HCT116 (cell line): ENCODE data around the gene RNF7. TPM values are rescaled to one million over a fixed set of nuclear protein-coding genes. Genes with fewer than 3 reads are reported as not detected.
A peak's percentile ranks its signal among the peaks of the same experiment; 100 is the strongest.

Experiments
- ATAC-seq: fragments of 200-7000 bp; cut with Tn5 transposase; 2 replicates; pipeline ENCODE4 v1.9.1; 2020; ENCODE audit warnings: mild to moderate bottlenecking, moderate library complexity
- Bru-seq: library from RNA; stranded (reverse); fragments of 400-500 nt; gene quantifications from one replicate; lab custom pipeline; 2021; lab: Mats Ljungman, UMichigan
- BruChase-seq, 2 experiments: library from RNA; stranded (reverse); fragments of 400-500 nt; gene quantifications; one replicate each; lab custom pipeline; 2021; lab: Mats Ljungman, UMichigan
- BruUV-seq: library from RNA; stranded (reverse); fragments of 400-500 nt; replicated peaks from 2 replicates; lab custom pipeline; 2021; lab: Mats Ljungman, UMichigan
- CTCF ChIA-PET: fragments of 300-600 bp; sonication (Branson Sonifier 250); formaldehyde crosslinking; loops from one replicate; lab custom pipeline; 2021; ENCODE audit warnings: antibody characterized with exemption; lab: Charles Lee
- POLR2A ChIA-PET: fragments of 300-600, 350-600 bp; sonication (Branson Sonifier 250); formaldehyde crosslinking; loops from one replicate; lab custom pipeline; 2021; ENCODE audit warnings: antibody characterized with exemption; lab: Charles Lee
- RAD21 ChIA-PET, 2 experiments: fragments of 300-600 bp; sonication (Branson Sonifier 250); formaldehyde crosslinking; loops; one replicate each; lab custom pipeline; 2023; ENCODE audit warnings: low total read pairs in 2 of 2; ENCODE audit not compliant: uncharacterized antibody in 2 of 2, unreplicated experiment in 2 of 2, low non-redundant PET in 1 of 2; lab: Charles Lee
- DNase-seq: peaks from one replicate; pipeline ENCODE4 v3.0.0-alpha.2; 2010; ENCODE audit warnings: low read depth, low spot score
- H2AFZ ChIP-seq: fragments of 200-600 bp; shearing (Covaris generic), sonication (generic); 2 replicates; pipeline ENCODE4 v1.6.1; 2017; ENCODE audit warnings: low read depth, mixed run types, mixed read lengths, antibody characterized with exemption, low read length; ENCODE audit not compliant: poor library complexity, severe bottlenecking
- H3K27ac ChIP-seq: 2 replicates; pipeline ENCODE4 v1.5.1; 2012; ENCODE audit warnings: low read depth, low read length
- H3K27me3 ChIP-seq: fragments of 200-600 bp; sonication (generic); 2 replicates; pipeline ENCODE4 v1.6.1; 2016; ENCODE audit warnings: mixed run types, low read length, mixed read lengths; ENCODE audit not compliant: insufficient read depth
- H3K36me3 ChIP-seq, 2 experiments: fragments of 200-500 bp in 1 of 2; fragments of 200-600 bp in 1 of 2; sonication (Bioruptor generic) in 1 of 2; sonication (generic) in 1 of 2; 2 replicates each; pipeline versions ENCODE4 v1.5.1 to v1.6.1; 2014 to 2016; ENCODE audit warnings: low read length in 2 of 2, inconsistent platforms in 1 of 2, mixed read lengths in 1 of 2, mixed run types in 1 of 2; ENCODE audit not compliant: insufficient read depth in 2 of 2, control insufficient read depth in 1 of 2
- H3K4me1 ChIP-seq, 2 experiments: fragments of 200-600 bp in 1 of 2; sonication (generic) in 1 of 2; 2 replicates each; pipeline versions ENCODE4 v1.5.1 to v1.6.1; 2012 to 2017; ENCODE audit warnings: low read length in 2 of 2, inconsistent platforms in 1 of 2, mild to moderate bottlenecking in 1 of 2, mixed read lengths in 1 of 2, mixed run types in 1 of 2, moderate library complexity in 1 of 2; ENCODE audit not compliant: insufficient read depth in 2 of 2, control insufficient read depth in 1 of 2
- H3K4me2 ChIP-seq: fragments of 200-600 bp; sonication (generic); 2 replicates; pipeline ENCODE4 v1.6.1; 2017; ENCODE audit warnings: mixed run types, low read length, mixed read lengths
- H3K4me3 ChIP-seq, 2 experiments: fragments of 200-600 bp in 1 of 2; sonication (generic) in 1 of 2; replicated peaks in 1 of 2; 2 replicates each; pipeline ENCODE4 v1.5.1; 2011 to 2016; ENCODE audit warnings: low read length in 2 of 2, control low read depth in 1 of 2, low read depth in 1 of 2, mild to moderate bottlenecking in 1 of 2, mixed read lengths in 1 of 2, mixed run types in 1 of 2
- H3K79me2 ChIP-seq: fragments of 200-600 bp; sonication (generic); 2 replicates; pipeline ENCODE4 v1.6.1; 2017; ENCODE audit warnings: mild to moderate bottlenecking, mixed run types, low read length, moderate library complexity, mixed read lengths; ENCODE audit not compliant: insufficient read depth
- H3K9ac ChIP-seq: fragments of 200-600 bp; sonication (generic); 2 replicates; pipeline ENCODE4 v1.6.1; 2016; ENCODE audit warnings: low read length, mixed read lengths
- H3K9me2 ChIP-seq: fragments of 200-600 bp; sonication (generic), shearing (Covaris generic); 2 replicates; pipeline ENCODE4 v1.6.1; 2017; ENCODE audit warnings: mixed run types, mild to moderate bottlenecking, moderate library complexity; ENCODE audit not compliant: insufficient read depth
- H3K9me3 ChIP-seq, 2 experiments: fragments of 200-500 bp in 1 of 2; fragments of 200-600 bp in 1 of 2; sonication (Bioruptor generic) in 1 of 2; sonication (generic) in 1 of 2; 2 replicates each; pipeline ENCODE4 v1.6.1; 2014 to 2017; ENCODE audit warnings: low read length in 2 of 2, mixed read lengths in 2 of 2, inconsistent platforms in 1 of 2, low read depth in 1 of 2, mild to moderate bottlenecking in 1 of 2, mixed run types in 1 of 2, moderate library complexity in 1 of 2; ENCODE audit not compliant: control insufficient read depth in 1 of 2, insufficient read depth in 1 of 2
- H4K20me1 ChIP-seq: fragments of 200-600 bp; sonication (generic), shearing (Covaris generic); 2 replicates; pipeline ENCODE4 v1.6.1; 2017; ENCODE audit warnings: mixed run types, mild to moderate bottlenecking, moderate library complexity; ENCODE audit not compliant: insufficient read depth
- CBX3 ChIP-seq: IDR thresholded peaks from 2 replicates; pipeline ENCODE4 v1.6.1; 2012; ENCODE audit warnings: low read depth
- CEBPB ChIP-seq: IDR thresholded peaks from 2 replicates; pipeline ENCODE4 v1.6.1; 2012; ENCODE audit warnings: low read depth
- CTCF ChIP-seq, 3 experiments: fragments of 200-600 bp in 1 of 3; sonication (generic) in 1 of 3; IDR thresholded peaks in 2 of 3; conservative IDR thresholded peaks in 1 of 3; 2 replicates each; pipeline ENCODE4 v1.5.1; 2012 to 2017; ENCODE audit warnings: low read depth in 2 of 3, low read length in 2 of 3, antibody characterized with exemption in 1 of 3, borderline replicate concordance in 1 of 3, control low read depth in 1 of 3, mild to moderate bottlenecking in 1 of 3, mixed read lengths in 1 of 3, mixed run types in 1 of 3, moderate library complexity in 1 of 3; ENCODE audit not compliant: insufficient read depth in 1 of 3
- EZH2 ChIP-seq: fragments of 200-600 bp; sonication (generic); IDR thresholded peaks from 2 replicates; pipeline ENCODE4 v1.6.1; 2017; ENCODE audit warnings: antibody characterized with exemption, mixed run types
- POLR2A ChIP-seq: IDR thresholded peaks from 2 replicates; pipeline ENCODE4 v1.7.0; 2011; ENCODE audit warnings: borderline replicate concordance; ENCODE audit not compliant: insufficient read depth, insufficient read length; ENCODE audit errors: extremely low read depth
- RAD21 ChIP-seq: IDR thresholded peaks from 2 replicates; pipeline ENCODE4 v1.6.1; 2012; ENCODE audit warnings: low read depth, mild to moderate bottlenecking
- REST ChIP-seq: IDR thresholded peaks from 2 replicates; pipeline ENCODE4 v1.6.1; 2012; ENCODE audit warnings: low read depth
- SIN3A ChIP-seq: IDR thresholded peaks from 2 replicates; pipeline ENCODE4 v1.6.1; 2012; ENCODE audit warnings: low read depth
- SP1 ChIP-seq: IDR thresholded peaks from 2 replicates; pipeline ENCODE4 v1.6.1; 2012; ENCODE audit warnings: low read depth
- SRF ChIP-seq: IDR thresholded peaks from 2 replicates; pipeline ENCODE4 v1.6.1; 2012; ENCODE audit warnings: low read depth
- ZFX ChIP-seq: fragments of 450-650 bp; IDR thresholded peaks from 2 replicates; pipeline ENCODE4 v1.6.1; 2017
- ZNF274 ChIP-seq: fragments of 200-500 bp; sonication (Bioruptor generic); IDR thresholded peaks from 2 replicates; pipeline ENCODE4 v1.6.1; 2014; ENCODE audit warnings: mild to moderate bottlenecking, low read depth, low read length, inconsistent platforms
- intact Hi-C: fragments of 100-400 bp; cut with micrococcal nuclease; formaldehyde crosslinking; loops from 2 replicates; pipeline ENCODE4 v1.10.0; 2022
- long read RNA-seq: library from polyadenylated mRNA; unstranded; transcript quantifications from one replicate; pipeline ENCODE4 v2.0.0, GENCODE V29; 2021; ENCODE audit not compliant: unreplicated experiment
- polyA plus RNA-seq: library from polyadenylated mRNA; unstranded; fragments of >200 nt; gene quantifications from 2 replicates; pipeline ENCODE4 v1.2.1, GENCODE V29; 2012; ENCODE audit warnings: missing spikeins
- total RNA-seq: library from RNA; stranded (reverse); gene quantifications from one replicate; pipeline ENCODE4 v1.2.1, GENCODE V29; 2021; ENCODE audit not compliant: unreplicated experiment
- TF ChIP-seq, protein P1 (sequence below): IDR thresholded peaks from 2 replicates; pipeline ENCODE4 v1.6.1; 2012
- TF ChIP-seq, protein P2 (sequence below): IDR thresholded peaks from 2 replicates; pipeline ENCODE4 v1.6.1; 2011; ENCODE audit warnings: mild to moderate bottlenecking, low read length, moderate library complexity; ENCODE audit not compliant: insufficient replicate concordance; ENCODE audit errors: extremely low read depth
- TF ChIP-seq, protein P3 (sequence below): IDR thresholded peaks from 2 replicates; pipeline ENCODE4 v1.6.1; 2012

RNF7 gene
- 82.3 TPM for total RNA-seq
- polyA plus RNA-seq, result 68.1 and 74.9 TPM in 2 replicates
- percentile 96 among the genes with signal in this experiment for Bru-seq, nascent RNA
- BruChase-seq, experiment 1, labeled RNA remaining after a 6-hour chase, result percentile 97 among the genes with signal in this experiment
- percentile 97 among the genes with signal in this experiment for BruChase-seq, experiment 2, labeled RNA remaining after a 2-hour chase
- long read RNA-seq, transcript RNF7-202 (3 exons, 805 nt), result minor isoform, 9 of 98 reads
- long read RNA-seq, transcript RNF7-205 (2 exons, 782 nt), result minor isoform, 7 of 98 reads
- long read RNA-seq, transcript RNF7-201 (3 exons, 2,763 nt), result major isoform, 76 of 98 reads
- long read RNA-seq, partial matches to known transcripts, result 0 of 98 reads
- long read RNA-seq, other reads (novel, unspliced or antisense), result 2 of 98 reads

DNA sequence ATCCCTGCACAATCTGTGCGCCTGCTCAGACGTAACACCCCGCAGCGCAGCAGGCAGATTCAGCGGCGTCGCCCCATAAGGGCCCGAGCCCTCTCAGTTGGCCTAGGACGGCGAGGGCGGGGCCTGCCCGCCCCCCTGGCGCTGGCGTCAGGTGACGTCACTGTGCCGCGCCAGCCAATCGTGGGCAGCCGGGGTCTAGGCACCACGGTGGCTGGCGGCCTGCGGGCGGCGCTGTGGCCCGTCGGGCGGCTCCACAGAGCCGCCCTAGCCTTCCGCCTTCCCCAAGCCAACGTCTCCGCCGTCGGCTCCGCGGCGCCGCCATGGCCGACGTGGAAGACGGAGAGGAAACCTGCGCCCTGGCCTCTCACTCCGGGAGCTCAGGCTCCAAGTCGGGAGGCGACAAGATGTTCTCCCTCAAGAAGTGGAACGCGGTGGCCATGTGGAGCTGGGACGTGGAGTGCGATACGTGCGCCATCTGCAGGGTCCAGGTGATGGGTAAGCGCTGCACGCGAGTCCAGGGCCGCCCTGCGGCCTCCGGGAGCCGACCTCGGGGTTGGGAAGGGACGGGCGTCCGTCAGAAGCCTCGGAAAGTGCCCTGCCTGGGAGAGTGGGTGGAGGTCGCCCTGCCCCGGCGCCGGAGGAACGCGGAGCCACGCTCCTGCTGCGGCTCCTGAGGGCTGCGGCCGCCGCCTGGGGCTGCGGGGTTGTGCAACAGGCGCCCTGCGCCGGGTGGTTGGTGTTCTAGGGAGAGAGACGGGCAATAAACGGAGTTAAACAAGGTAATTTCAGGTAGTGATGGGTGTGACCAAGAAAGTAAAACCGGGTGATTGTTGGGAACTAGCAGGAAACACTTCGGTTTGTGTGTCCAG, at the start of gene RNF7:
Gene RNF7, plus strand, starts transcription at position 277 of the 869 bp plus-strand sequence. Its CDS starts 44 bp downstream, at position 321.
- H3K27me3 ChIP-seq, result no peaks in the 10 kb centered on the region
- H3K4me1 ChIP-seq, result peaks cover 9 to 11% of the 10 kb centered on the region in 2 experiments
- intact Hi-C loops, result loop anchor here (1.0 to 5.0 kb wide), 5 partner anchors 137 to 542 kb away; partner anchors contain the start of gene ZBTB38
- ATAC-seq (peak; percentile 93), DNase-seq (peak; percentile 90)
- peak within 1 kb of the TSS; percentile 93 for H3K9ac ChIP-seq
- H3K9me3 ChIP-seq, result no peaks in the 10 kb centered on the region
- BruUV-seq, result no TSS peak
- peak within 1 kb of the TSS; percentile 73 to 91 for H3K4me3 ChIP-seq
- peak within 1 kb of the TSS; percentile 84 for H3K27ac ChIP-seq
- CTCF ChIA-PET, result interaction anchor here (0.7 to 2.5 kb wide), 6 partner anchors 14 to 267 kb away, joined by 3 to 6 read pairs (median 3); no protein-coding TSS in a partner anchor
- peaks cover 2 to 11% of the 10 kb centered on the region in 2 experiments; a peak in 2 of 4 replicates for H3K36me3 ChIP-seq
- POLR2A ChIA-PET, result interaction anchor here (1.3 kb wide), 1 partner anchor 202 kb away, joined by 4 read pairs; no protein-coding TSS in a partner anchor
- H3K79me2 ChIP-seq, result peaks cover 51% of the 10 kb centered on the region
- RAD21 ChIA-PET, result interaction anchor here (0.6 to 1.1 kb wide), 3 partner anchors 136 to 140 kb away, joined by 3 to 5 read pairs (median 4); no protein-coding TSS in a partner anchor
- H3K9me2 ChIP-seq, result no peaks in the 10 kb centered on the region
- H3K4me2 ChIP-seq, result peak within 1 kb of the TSS; percentile 75
- H2AFZ ChIP-seq, result peak within 1 kb of the TSS; percentile 100
- H4K20me1 ChIP-seq, result peaks cover 11% of the 10 kb centered on the region; the same call in 1 of the 2 replicates
- TF ChIP-seq EZH2 (no peak), POLR2A (peak; percentile 82), SRF (peak; percentile 88), RAD21 (peak; percentile 79), CEBPB (no peak; the same call in 1 of the 2 replicates), CTCF (IDR thresholded peaks at IDR 0.05 in 2 of 3, conservative IDR thresholded peaks at IDR 0.05 in 1 of 3; ENCODE audit: borderline replicate concordance in 1 of 3, insufficient read depth in 1 of 3, low read depth in 2 of 3, low read length in 2 of 3) (peak; percentile 71 to 92 (median 89)), REST (no peak), SIN3A (peak; percentile 63), ZNF274 (no peak), CBX3 (peak; percentile 69; the same call in 1 of the 2 replicates), SP1 (peak; percentile 90), ZFX (peak; percentile 99)
- TF ChIP-seq, protein P1, sequence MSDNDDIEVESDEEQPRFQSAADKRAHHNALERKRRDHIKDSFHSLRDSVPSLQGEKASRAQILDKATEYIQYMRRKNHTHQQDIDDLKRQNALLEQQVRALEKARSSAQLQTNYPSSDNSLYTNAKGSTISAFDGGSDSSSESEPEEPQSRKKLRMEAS, result peak; percentile 81
- TF ChIP-seq, protein P2, sequence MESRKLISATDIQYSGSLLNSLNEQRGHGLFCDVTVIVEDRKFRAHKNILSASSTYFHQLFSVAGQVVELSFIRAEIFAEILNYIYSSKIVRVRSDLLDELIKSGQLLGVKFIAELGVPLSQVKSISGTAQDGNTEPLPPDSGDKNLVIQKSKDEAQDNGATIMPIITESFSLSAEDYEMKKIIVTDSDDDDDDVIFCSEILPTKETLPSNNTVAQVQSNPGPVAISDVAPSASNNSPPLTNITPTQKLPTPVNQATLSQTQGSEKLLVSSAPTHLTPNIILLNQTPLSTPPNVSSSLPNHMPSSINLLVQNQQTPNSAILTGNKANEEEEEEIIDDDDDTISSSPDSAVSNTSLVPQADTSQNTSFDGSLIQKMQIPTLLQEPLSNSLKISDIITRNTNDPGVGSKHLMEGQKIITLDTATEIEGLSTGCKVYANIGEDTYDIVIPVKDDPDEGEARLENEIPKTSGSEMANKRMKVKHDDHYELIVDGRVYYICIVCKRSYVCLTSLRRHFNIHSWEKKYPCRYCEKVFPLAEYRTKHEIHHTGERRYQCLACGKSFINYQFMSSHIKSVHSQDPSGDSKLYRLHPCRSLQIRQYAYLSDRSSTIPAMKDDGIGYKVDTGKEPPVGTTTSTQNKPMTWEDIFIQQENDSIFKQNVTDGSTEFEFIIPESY, result peak; percentile 28
- TF ChIP-seq, protein P3, sequence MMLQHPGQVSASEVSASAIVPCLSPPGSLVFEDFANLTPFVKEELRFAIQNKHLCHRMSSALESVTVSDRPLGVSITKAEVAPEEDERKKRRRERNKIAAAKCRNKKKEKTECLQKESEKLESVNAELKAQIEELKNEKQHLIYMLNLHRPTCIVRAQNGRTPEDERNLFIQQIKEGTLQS, result no peak
